NCI-H524 (cell line): Measurements from ENCODE around the gene SEC61B.
A peak's percentile ranks its signal among the peaks of the same experiment; 100 is the strongest.
"Not testable (repeated sequence)": the region's sequence is repeated elsewhere in the genome, so short reads cannot be mapped to it uniquely, and the experiment has no call there.

ENCODE experiments used
- DNase-seq, 2 experiments: peaks; one replicate each; lab custom pipeline; 2025; lab: John Stamatoyannopoulos, UW

The SEC61B gene

GRCh38 chr9:99192786-99193465 lies 29.2 kb upstream of the SEC61B start:
- no peak for DNase-seq

GRCh38 chr9:99193466-99193821 lies 28.6 kb upstream of the SEC61B start:
- DNase-seq = no peak

- not testable (repeated sequence) for DNase-seq
These were observed 25.6 kb upstream of the SEC61B start for GRCh38 chr9:99196484-99196883.

- peak; percentile 90 to 96 for DNase-seq
These were observed 24.9 kb upstream of the SEC61B start for GRCh38 chr9:99197124-99197630.

- DNase-seq = no peak
These were observed 24.1 kb upstream of the SEC61B start for GRCh38 chr9:99197987-99198386.

GRCh38 chr9:99199938-99200539 lies 22.0 kb upstream of the SEC61B start:
- peak; percentile 82 to 98 for DNase-seq

GRCh38 chr9:99201603-99202002 lies 20.5 kb upstream of the SEC61B start:
- DNase-seq = peak; percentile 95 to 98

GRCh38 chr9:99210572-99210971 lies 11.5 kb upstream of the SEC61B start:
- no peak for DNase-seq

GRCh38 chr9:99211746-99212145 lies 10.3 kb upstream of the SEC61B start:
- DNase-seq = no peak

- DNase-seq = no peak
These were observed 8.9 kb upstream of the SEC61B start for GRCh38 chr9:99213197-99213596.

- DNase-seq = no peak
These were observed 6.0 kb upstream of the SEC61B start for GRCh38 chr9:99216073-99216472.

- no peak for DNase-seq
These were observed 2.1 kb upstream of the SEC61B start for GRCh38 chr9:99220011-99220410.

- DNase-seq = no peak
These were observed 839 bp upstream of the SEC61B start for GRCh38 chr9:99221266-99221620.

- peak in 1 of 2 experiments; percentile 66 for DNase-seq
These were observed 561 bp downstream of the SEC61B start for GRCh38 chr9:99222416-99223270.

- DNase-seq = no peak
These were observed 2.4 kb downstream of the SEC61B start for GRCh38 chr9:99224445-99224844.

GRCh38 chr9:99226054-99226453 lies 4.0 kb downstream of the SEC61B start:
- DNase-seq = no peak

GRCh38 chr9:99230206-99230605 lies 8.1 kb downstream of the SEC61B start:
- DNase-seq = no peak

GRCh38 chr9:99231711-99232110 lies 9.6 kb downstream of the SEC61B start:
- peak in 1 of 2 experiments; percentile 51 for DNase-seq

- no peak for DNase-seq
These were observed 12.5 kb downstream of the SEC61B start for GRCh38 chr9:99234618-99235017.

- DNase-seq = no peak
These were observed 13.0 kb downstream of the SEC61B start for GRCh38 chr9:99235069-99235468.

GRCh38 chr9:99235926-99236634 lies 14.0 kb downstream of the SEC61B start:
- no peak for DNase-seq

- no peak for DNase-seq
These were observed 15.3 kb downstream of the SEC61B start for GRCh38 chr9:99237356-99237755.
